ENCODE measurements around the gene CASZ1. TPM values are rescaled to one million over a fixed set of nuclear protein-coding genes. Genes with fewer than 3 reads are reported as not detected.

Gene CASZ1
- polyA plus RNA-seq, 2 of the 4 experiments (the other 2 are of a cell fraction), result 0.52 to 1.2 TPM

DNA sequence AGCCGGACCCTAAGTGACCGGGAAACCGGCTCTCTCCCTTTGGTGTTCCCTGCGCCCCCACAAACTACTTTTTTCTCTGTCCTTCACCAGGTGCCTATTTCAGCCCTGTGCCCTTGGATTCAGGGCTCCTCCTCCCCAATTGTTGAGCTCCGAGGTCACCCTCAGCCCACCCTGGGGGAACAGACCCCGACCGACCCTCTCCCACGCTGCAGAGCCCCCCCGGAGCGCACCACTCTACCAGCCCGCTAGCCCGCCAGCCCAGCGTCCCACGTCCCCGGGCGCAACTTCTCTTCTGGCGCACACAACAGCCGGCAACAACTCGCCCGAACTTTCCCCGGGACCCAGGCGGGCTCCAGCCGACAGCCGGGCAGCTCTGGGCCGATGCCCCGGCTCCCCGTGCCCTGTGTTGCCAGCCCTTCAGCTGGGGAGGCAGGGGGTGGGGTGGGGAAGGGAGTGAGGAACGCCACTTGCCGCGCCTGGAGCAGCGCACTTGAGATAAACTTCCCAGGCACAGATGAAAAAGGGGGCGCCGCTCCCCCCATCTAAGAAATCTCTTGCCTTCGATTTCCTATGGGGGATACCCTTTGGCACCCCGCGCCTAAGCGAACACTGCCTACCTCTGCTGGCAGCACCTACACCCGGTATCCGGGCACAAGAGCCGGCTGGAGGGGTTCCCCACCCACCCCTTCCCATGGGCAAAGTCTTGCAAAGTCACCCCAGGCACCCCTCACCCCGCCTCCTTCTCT is 997 bp downstream of the CASZ1 start:
- POLR2A ChIA-PET, result interaction anchor here (0.6 kb wide), 1 partner anchor 9 kb away, joined by 4 read pairs; no protein-coding TSS in a partner anchor

DNA sequence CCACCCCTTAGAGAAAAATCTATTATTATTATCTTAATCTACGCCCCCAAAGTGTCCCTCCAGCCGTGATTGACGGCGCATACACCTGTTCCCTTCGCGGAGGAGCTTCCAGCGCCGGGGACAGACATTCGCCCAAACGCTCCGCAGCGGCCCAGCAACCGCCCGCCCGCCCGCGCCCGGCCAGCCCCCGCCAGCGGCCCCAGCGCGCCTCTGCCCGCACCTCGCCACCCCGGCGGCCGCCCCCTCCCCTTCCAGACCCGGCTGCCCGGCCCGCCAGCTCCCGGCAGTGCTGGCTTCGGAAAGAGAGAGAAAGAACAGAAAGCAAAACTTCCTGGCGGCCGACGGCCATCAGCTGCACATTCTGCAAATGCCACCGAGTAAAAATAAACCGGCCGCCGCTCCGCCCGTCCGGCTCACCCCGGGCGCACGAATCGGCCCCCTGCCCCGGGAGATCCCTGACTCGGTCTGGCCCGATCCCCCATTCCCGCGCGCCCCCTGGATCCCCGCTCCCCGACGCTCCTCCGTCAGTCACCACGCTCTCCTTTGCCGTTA is 1.6 kb downstream of the CASZ1 start:
- peak overlapping the region; percentile 99 for H3K4me2 ChIP-seq
- peak overlapping the region; percentile 21 to 88; a peak in 3 of 6 replicates for H3K27ac ChIP-seq
- ATAC-seq (peak; percentile 25 to 47; a peak in 4 of 6 replicates), DNase-seq (ENCODE audit: low read depth in 1 of 2, low spot score in 1 of 2) (peak in 1 of 2 experiments; percentile 43), FAIRE-seq (no peak)
- H3K4me1 ChIP-seq, result peaks cover 25% of the 10 kb centered on the region
- CTCF ChIA-PET, result interaction anchor here (0.8 to 2.9 kb wide), 7 partner anchors 66 to 287 kb away, joined by 3 to 8 read pairs (median 3); no protein-coding TSS in a partner anchor
- POLR2A ChIA-PET, result interaction anchor here (0.6 kb wide), 1 partner anchor 10 kb away, joined by 4 read pairs; no protein-coding TSS in a partner anchor
- TF ChIP-seq GATA3 (IDR thresholded peaks at IDR 0.05; ENCODE audit: borderline replicate concordance) (no peak), HOXA7 (CRISPR knock-in tag; IDR thresholded peaks at IDR 0.05) (no peak), RARB (CRISPR knock-in tag; IDR thresholded peaks at IDR 0.05) (no peak), HEYL (CRISPR knock-in tag; IDR thresholded peaks at IDR 0.05) (no peak), RNF2 (IDR thresholded peaks at IDR 0.05; ENCODE audit: borderline replicate concordance, low read depth) (no peak), CEBPB (IDR thresholded peaks at IDR 0.05) (no peak), MAZ (IDR thresholded peaks at IDR 0.05; ENCODE audit: borderline replicate concordance, low read depth, low read length) (no peak)
- TF ChIP-seq, protein P1, sequence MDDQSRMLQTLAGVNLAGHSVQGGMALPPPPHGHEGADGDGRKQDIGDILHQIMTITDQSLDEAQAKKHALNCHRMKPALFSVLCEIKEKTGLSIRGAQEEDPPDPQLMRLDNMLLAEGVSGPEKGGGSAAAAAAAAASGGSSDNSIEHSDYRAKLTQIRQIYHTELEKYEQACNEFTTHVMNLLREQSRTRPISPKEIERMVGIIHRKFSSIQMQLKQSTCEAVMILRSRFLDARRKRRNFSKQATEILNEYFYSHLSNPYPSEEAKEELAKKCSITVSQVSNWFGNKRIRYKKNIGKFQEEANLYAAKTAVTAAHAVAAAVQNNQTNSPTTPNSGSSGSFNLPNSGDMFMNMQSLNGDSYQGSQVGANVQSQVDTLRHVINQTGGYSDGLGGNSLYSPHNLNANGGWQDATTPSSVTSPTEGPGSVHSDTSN (IDR thresholded peaks at IDR 0.05), result no peak
- TF ChIP-seq, protein P2, sequence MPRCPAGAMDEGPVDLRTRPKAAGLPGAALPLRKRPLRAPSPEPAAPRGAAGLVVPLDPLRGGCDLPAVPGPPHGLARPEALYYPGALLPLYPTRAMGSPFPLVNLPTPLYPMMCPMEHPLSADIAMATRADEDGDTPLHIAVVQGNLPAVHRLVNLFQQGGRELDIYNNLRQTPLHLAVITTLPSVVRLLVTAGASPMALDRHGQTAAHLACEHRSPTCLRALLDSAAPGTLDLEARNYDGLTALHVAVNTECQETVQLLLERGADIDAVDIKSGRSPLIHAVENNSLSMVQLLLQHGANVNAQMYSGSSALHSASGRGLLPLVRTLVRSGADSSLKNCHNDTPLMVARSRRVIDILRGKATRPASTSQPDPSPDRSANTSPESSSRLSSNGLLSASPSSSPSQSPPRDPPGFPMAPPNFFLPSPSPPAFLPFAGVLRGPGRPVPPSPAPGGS (IDR thresholded peaks at IDR 0.05), result no peak
- H3K4me3 ChIP-seq, result peak overlapping the region; percentile 57
- H3K9me3 ChIP-seq, result no peaks in the 10 kb centered on the region
- 1% methylated on average over 15 of the region's 58 CpGs for WGBS (ENCODE audit: missing lambda C conversion rate)

More for the DNA sequence above, 997 bp downstream of the CASZ1 start:
- peaks cover 25% of the 10 kb centered on the region for H3K4me1 ChIP-seq
- WGBS (ENCODE audit: missing lambda C conversion rate), result 3% methylated on average over 15 of the region's 41 CpGs
- H3K9me3 ChIP-seq, result no peaks in the 10 kb centered on the region
- FAIRE-seq, result no peak
- CTCF ChIA-PET, result interaction anchor here (0.6 to 2.9 kb wide), 4 partner anchors 102 to 418 kb away, joined by 3 to 8 read pairs (median 4); no protein-coding TSS in a partner anchor
- peak overlapping the region; percentile 99 for H3K4me2 ChIP-seq
- peak; percentile 30 to 51; a peak in 4 of 6 replicates for ATAC-seq
- peak overlapping the region; percentile 71 to 88 for H3K27ac ChIP-seq
- peak overlapping the region; percentile 57 for H3K4me3 ChIP-seq
- DNase-seq (ENCODE audit: low read depth in 1 of 2, low spot score in 1 of 2), result peak in 1 of 2 experiments; percentile 37
- TF ChIP-seq, protein P2 (IDR thresholded peaks at IDR 0.05), result no peak
- no peak for TF ChIP-seq NPAS2 (CRISPR knock-in tag; IDR thresholded peaks at IDR 0.05; ENCODE audit: borderline replicate concordance)
- no peak for TF ChIP-seq POLR2AphosphoS2 (conservative IDR thresholded peaks at IDR 0.05; ENCODE audit: low read length)
- no peak for TF ChIP-seq FOXS1 (CRISPR knock-in tag; IDR thresholded peaks at IDR 0.05)
- no peak for TF ChIP-seq RFX5 (IDR thresholded peaks at IDR 0.05)
- TF ChIP-seq EHMT2 (IDR thresholded peaks at IDR 0.05; ENCODE audit: low read depth), result no peak
- TF ChIP-seq HOXB5 (CRISPR knock-in tag; IDR thresholded peaks at IDR 0.05), result no peak
- no peak for TF ChIP-seq EHF (CRISPR knock-in tag; IDR thresholded peaks at IDR 0.05)
- TF ChIP-seq HOXA7 (CRISPR knock-in tag; IDR thresholded peaks at IDR 0.05), result no peak
- TF ChIP-seq, protein P3, sequence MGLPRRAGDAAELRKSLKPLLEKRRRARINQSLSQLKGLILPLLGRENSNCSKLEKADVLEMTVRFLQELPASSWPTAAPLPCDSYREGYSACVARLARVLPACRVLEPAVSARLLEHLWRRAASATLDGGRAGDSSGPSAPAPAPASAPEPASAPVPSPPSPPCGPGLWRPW (IDR thresholded peaks at IDR 0.05), result no peak
- no peak for TF ChIP-seq CEBPB (IDR thresholded peaks at IDR 0.05)
- TF ChIP-seq CBX2 (IDR thresholded peaks at IDR 0.05; ENCODE audit: borderline replicate concordance, low read depth), result no peak
